NCI-H1105 treated with DMSO at 0.1 percent for 48 hours (cell line): Measurements from ENCODE around the gene ZFYVE9.
A peak's percentile ranks its signal among the peaks of the same experiment; 100 is the strongest.
"Not testable (repeated sequence)": the region's sequence is repeated elsewhere in the genome, so short reads cannot be mapped to it uniquely, and the experiment has no call there.

Source experiments
- DNase-seq: peaks from one replicate; lab custom pipeline; 2025; lab: John Stamatoyannopoulos, UW

ZFYVE9 gene

GRCh38 chr1:52150946-52151345 is 9.1 kb downstream of the ZFYVE9 start:
- DNase-seq: no peak

- no peak for DNase-seq
These were observed 10.7 kb downstream of the ZFYVE9 start for GRCh38 chr1:52152572-52152971.

GRCh38 chr1:52153010-52153409 is 11.1 kb downstream of the ZFYVE9 start:
- no peak for DNase-seq

GRCh38 chr1:52153898-52154297 is 12.0 kb downstream of the ZFYVE9 start:
- peak; percentile 11 for DNase-seq

GRCh38 chr1:52156460-52156859 is 14.6 kb downstream of the ZFYVE9 start:
- DNase-seq: no peak

- no peak for DNase-seq
These were observed 15.7 kb downstream of the ZFYVE9 start for GRCh38 chr1:52157582-52157981.

- DNase-seq: no peak
These were observed 16.3 kb downstream of the ZFYVE9 start for GRCh38 chr1:52158218-52158617.

- no peak for DNase-seq
These were observed 17.3 kb downstream of the ZFYVE9 start for GRCh38 chr1:52159033-52159789.

- no peak for DNase-seq
These were observed 21.1 kb downstream of the ZFYVE9 start for GRCh38 chr1:52162947-52163346.

- DNase-seq: no peak
These were observed 22.7 kb downstream of the ZFYVE9 start for GRCh38 chr1:52164604-52165003.

GRCh38 chr1:52166996-52167753 is 25.3 kb downstream of the ZFYVE9 start:
- no peak for DNase-seq

GRCh38 chr1:52168373-52169080 is 26.6 kb downstream of the ZFYVE9 start:
- DNase-seq: no peak

GRCh38 chr1:52171149-52171548 is 29.3 kb downstream of the ZFYVE9 start:
- not testable (repeated sequence) for DNase-seq

- no peak for DNase-seq
These were observed 37.2 kb downstream of the ZFYVE9 start for GRCh38 chr1:52179073-52179472.

GRCh38 chr1:52180176-52180575 is 38.3 kb downstream of the ZFYVE9 start:
- DNase-seq: no peak

GRCh38 chr1:52181759-52182158 is 39.9 kb downstream of the ZFYVE9 start:
- not testable (repeated sequence) for DNase-seq

GRCh38 chr1:52182328-52182727 is 40.4 kb downstream of the ZFYVE9 start:
- DNase-seq: not testable (repeated sequence)

GRCh38 chr1:52182874-52183400 is 41.0 kb downstream of the ZFYVE9 start:
- no peak for DNase-seq

- no peak for DNase-seq
These were observed 44.6 kb downstream of the ZFYVE9 start for GRCh38 chr1:52186449-52186848.

GRCh38 chr1:52189898-52190480 is 48.1 kb downstream of the ZFYVE9 start:
- DNase-seq: no peak

- DNase-seq: no peak
These were observed 48.8 kb downstream of the ZFYVE9 start for GRCh38 chr1:52190500-52191252.
